ENCODE data around the gene MYO1A. TPM values are rescaled to one million over a fixed set of nuclear protein-coding genes. Genes with fewer than 3 reads are reported as not detected.

Gene MYO1A
- polyA plus RNA-seq, 1 donor (not counting 4 experiments of a cell fraction or from before 2014, with no cell fraction given), result 0.01 TPM

DNA sequence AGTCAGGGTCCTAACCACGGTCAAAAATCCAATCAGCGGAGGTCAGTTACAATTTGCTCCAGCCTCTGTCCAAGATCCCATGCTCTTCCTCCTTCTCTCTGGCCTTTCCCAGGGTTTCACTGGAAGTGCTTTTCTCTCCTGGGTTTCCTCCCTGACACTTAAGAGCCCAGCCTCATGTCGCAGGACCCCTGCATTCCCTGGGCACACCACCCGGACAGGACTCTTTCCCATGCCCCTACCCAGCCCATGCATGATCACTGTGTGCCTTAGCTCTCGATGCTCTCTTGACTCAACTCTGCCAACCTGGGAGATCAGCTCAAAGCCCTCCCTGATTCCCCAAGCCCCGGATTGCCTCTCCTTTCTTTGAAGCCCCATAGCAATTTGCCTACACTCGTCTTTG lies 18.1 kb downstream of the MYO1A start:
- no peak for DNase-seq (ENCODE audit: low read depth, low spot score)
- H3K9me1 ChIP-seq (ENCODE audit: control insufficient read depth, extremely low read depth, insufficient read depth, low read length), result no peaks in the 10 kb centered on the region
- H3K4me3 ChIP-seq (ENCODE audit: control insufficient read depth in 2 of 3, extremely low read depth in 1 of 3, insufficient read depth in 2 of 3, low read depth in 1 of 3, low read length in 3 of 3), result no peak overlapping the region
- dilution Hi-C loops (cut with MboI; ENCODE audit: extremely low pct_ligation_motif_present, low sequenced_read_pairs), result no loop called here
- no peaks in the 10 kb centered on the region for H4K20me1 ChIP-seq (ENCODE audit: control insufficient read depth, extremely low read depth, insufficient read depth, low read length)
- H3K79me2 ChIP-seq (ENCODE audit: control insufficient read depth, insufficient read depth, low read length), result no peaks in the 10 kb centered on the region
- no peaks in the 10 kb centered on the region for H3K36me3 ChIP-seq (ENCODE audit: control insufficient read depth in 2 of 2, extremely low read depth in 1 of 2, insufficient read depth in 2 of 2, low read length in 2 of 2)
- H3K27ac ChIP-seq (ENCODE audit: control insufficient read depth, insufficient read depth, low read length), result no peak overlapping the region
- peak overlapping the region; percentile 24 for H2AFZ ChIP-seq (ENCODE audit: control insufficient read depth, low read length)
- no peak overlapping the region for H3K9ac ChIP-seq (ENCODE audit: control insufficient read depth, extremely low read depth, insufficient read depth, low read length)
- peak overlapping the region; percentile 60 for H3K4me2 ChIP-seq (ENCODE audit: control insufficient read depth, extremely low read depth, insufficient read depth, low read depth, low read length)
- TF ChIP-seq, protein P1, sequence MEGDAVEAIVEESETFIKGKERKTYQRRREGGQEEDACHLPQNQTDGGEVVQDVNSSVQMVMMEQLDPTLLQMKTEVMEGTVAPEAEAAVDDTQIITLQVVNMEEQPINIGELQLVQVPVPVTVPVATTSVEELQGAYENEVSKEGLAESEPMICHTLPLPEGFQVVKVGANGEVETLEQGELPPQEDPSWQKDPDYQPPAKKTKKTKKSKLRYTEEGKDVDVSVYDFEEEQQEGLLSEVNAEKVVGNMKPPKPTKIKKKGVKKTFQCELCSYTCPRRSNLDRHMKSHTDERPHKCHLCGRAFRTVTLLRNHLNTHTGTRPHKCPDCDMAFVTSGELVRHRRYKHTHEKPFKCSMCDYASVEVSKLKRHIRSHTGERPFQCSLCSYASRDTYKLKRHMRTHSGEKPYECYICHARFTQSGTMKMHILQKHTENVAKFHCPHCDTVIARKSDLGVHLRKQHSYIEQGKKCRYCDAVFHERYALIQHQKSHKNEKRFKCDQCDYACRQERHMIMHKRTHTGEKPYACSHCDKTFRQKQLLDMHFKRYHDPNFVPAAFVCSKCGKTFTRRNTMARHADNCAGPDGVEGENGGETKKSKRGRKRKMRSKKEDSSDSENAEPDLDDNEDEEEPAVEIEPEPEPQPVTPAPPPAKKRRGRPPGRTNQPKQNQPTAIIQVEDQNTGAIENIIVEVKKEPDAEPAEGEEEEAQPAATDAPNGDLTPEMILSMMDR (optimal IDR thresholded peaks at IDR 0.05 in 1 of 3, IDR thresholded peaks at IDR 0.05 in 1 of 3, conservative IDR thresholded peaks at IDR 0.05 in 1 of 3; ENCODE audit: extremely low read depth in 1 of 3, insufficient read depth in 2 of 3, low read length in 3 of 3), result no peak
- no peak for TF ChIP-seq EZH2 (IDR thresholded peaks at IDR 0.05; ENCODE audit: low read length)
- H3K4me1 ChIP-seq (ENCODE audit: control insufficient read depth, extremely low read depth, insufficient read depth, low read length), result peaks cover 29% of the 10 kb centered on the region
- FAIRE-seq, result no peak
- H3K9me3 ChIP-seq (ENCODE audit: control insufficient read depth, low read depth, low read length), result no peaks in the 10 kb centered on the region
- peaks cover 10% of the 10 kb centered on the region for H3K27me3 ChIP-seq (ENCODE audit: control insufficient read depth, extremely low read depth, insufficient read depth, low read length)

DNA sequence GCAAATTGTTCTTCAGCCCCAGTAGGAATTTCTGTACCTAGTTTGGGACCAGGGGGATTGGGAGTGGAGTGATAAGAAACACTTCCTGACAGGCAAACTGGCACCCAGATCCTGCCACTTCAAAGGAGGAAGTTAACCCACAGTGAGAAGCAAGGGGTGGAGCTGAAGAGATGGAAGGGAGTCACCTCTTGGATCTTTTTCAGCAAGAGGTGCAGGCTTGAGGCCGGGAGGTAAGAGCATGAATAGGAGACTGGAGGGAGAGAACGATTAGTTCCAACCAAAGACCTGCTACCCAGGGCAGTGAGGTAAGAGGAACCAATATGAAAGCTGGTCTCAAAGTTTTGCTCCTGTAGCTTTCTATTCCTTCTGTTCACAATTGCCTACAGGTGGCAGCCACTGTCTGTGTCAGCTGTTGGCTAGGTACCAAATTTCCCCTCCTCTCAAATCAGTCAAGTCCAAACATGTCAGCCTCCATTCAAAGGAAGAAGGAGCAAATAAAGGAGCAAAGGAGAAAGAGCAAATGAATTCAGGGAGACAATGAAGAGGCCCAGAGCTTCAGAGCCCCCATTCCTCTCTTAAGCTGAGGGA lies 18.7 kb downstream of the MYO1A start:
- no peak overlapping the region for H3K9ac ChIP-seq (ENCODE audit: control insufficient read depth, extremely low read depth, insufficient read depth, low read length)
- peak overlapping the region; percentile 27 for H2AFZ ChIP-seq (ENCODE audit: control insufficient read depth, low read length)
- DNase-seq (ENCODE audit: low read depth, low spot score), result peak; percentile 19
- H3K9me3 ChIP-seq (ENCODE audit: control insufficient read depth, low read depth, low read length), result no peaks in the 10 kb centered on the region
- no peaks in the 10 kb centered on the region for H3K9me1 ChIP-seq (ENCODE audit: control insufficient read depth, extremely low read depth, insufficient read depth, low read length)
- H3K79me2 ChIP-seq (ENCODE audit: control insufficient read depth, insufficient read depth, low read length), result no peaks in the 10 kb centered on the region
- dilution Hi-C loops (cut with MboI; ENCODE audit: extremely low pct_ligation_motif_present, low sequenced_read_pairs), result no loop called here
- H3K27ac ChIP-seq (ENCODE audit: control insufficient read depth, insufficient read depth, low read length), result no peak overlapping the region
- H3K4me3 ChIP-seq (ENCODE audit: control insufficient read depth in 2 of 3, extremely low read depth in 1 of 3, insufficient read depth in 2 of 3, low read depth in 1 of 3, low read length in 3 of 3), result no peak overlapping the region
- no peaks in the 10 kb centered on the region for H3K36me3 ChIP-seq (ENCODE audit: control insufficient read depth in 2 of 2, extremely low read depth in 1 of 2, insufficient read depth in 2 of 2, low read length in 2 of 2)
- FAIRE-seq, result peak; percentile 81
- H3K4me1 ChIP-seq (ENCODE audit: control insufficient read depth, extremely low read depth, insufficient read depth, low read length), result peaks cover 29% of the 10 kb centered on the region
- H3K4me2 ChIP-seq (ENCODE audit: control insufficient read depth, extremely low read depth, insufficient read depth, low read depth, low read length), result peak overlapping the region; percentile 60
- no peaks in the 10 kb centered on the region for H4K20me1 ChIP-seq (ENCODE audit: control insufficient read depth, extremely low read depth, insufficient read depth, low read length)
- H3K27me3 ChIP-seq (ENCODE audit: control insufficient read depth, extremely low read depth, insufficient read depth, low read length), result peaks cover 15% of the 10 kb centered on the region
- TF ChIP-seq, protein P1 (optimal IDR thresholded peaks at IDR 0.05 in 1 of 3, IDR thresholded peaks at IDR 0.05 in 1 of 3, conservative IDR thresholded peaks at IDR 0.05 in 1 of 3; ENCODE audit: extremely low read depth in 1 of 3, insufficient read depth in 2 of 3, low read length in 3 of 3), result peak in 1 of 3 experiments; percentile 37
- TF ChIP-seq EZH2 (IDR thresholded peaks at IDR 0.05; ENCODE audit: low read length), result no peak
